C4-2B (cell line): Measurements from ENCODE around the gene R3HDM4.

ENCODE experiments used
- H3K27ac ChIP-seq: fragments of 450-650 bp; 2 replicates; pipeline ENCODE4 v1.5.1; 2017
- CTCF ChIP-seq: fragments of 450-650 bp; conservative IDR thresholded peaks from 2 replicates; pipeline ENCODE4 v1.5.1; 2017; ENCODE audit warnings: mild to moderate bottlenecking
- ZFX ChIP-seq: fragments of 450-650 bp; IDR thresholded peaks from 2 replicates; pipeline ENCODE4 v1.6.1; 2017

Gene R3HDM4

GRCh38 chr19:950352-951066 lies 37.5 kb upstream of the R3HDM4 start:
- H3K27ac ChIP-seq: no peak overlapping the region
- TF ChIP-seq ZFX: no peak
- TF ChIP-seq CTCF: no peak

- no peak overlapping the region for H3K27ac ChIP-seq
- TF ChIP-seq CTCF (no peak), ZFX (no peak)
Measured at GRCh38 chr19:948842-949496, 36.0 kb upstream of the R3HDM4 start.

GRCh38 chr19:947707-948539 lies 34.9 kb upstream of the R3HDM4 start:
- TF ChIP-seq ZFX: no peak
- TF ChIP-seq CTCF: no peak
- no peak overlapping the region for H3K27ac ChIP-seq

GRCh38 chr19:947090-947706 lies 34.2 kb upstream of the R3HDM4 start:
- TF ChIP-seq ZFX: no peak
- TF ChIP-seq CTCF: no peak
- no peak overlapping the region for H3K27ac ChIP-seq

GRCh38 chr19:945401-946252 lies 32.6 kb upstream of the R3HDM4 start:
- no peak overlapping the region for H3K27ac ChIP-seq
- TF ChIP-seq ZFX (no peak), CTCF (no peak)

GRCh38 chr19:944663-945241 lies 31.7 kb upstream of the R3HDM4 start:
- no peak overlapping the region for H3K27ac ChIP-seq
- TF ChIP-seq CTCF (no peak), ZFX (no peak)
